PFSK-1 (cell line): ENCODE measurements around the gene BUD31.

Experiments used
- FOXP2 ChIP-seq: optimal IDR thresholded peaks from 2 replicates; pipeline ENCODE3; 2011; ENCODE audit warnings: borderline replicate concordance, control low read depth, inconsistent platforms; ENCODE audit not compliant: insufficient read depth; ENCODE audit errors: extremely low read length, extremely low read depth
- POLR2AphosphoS5 ChIP-seq: IDR thresholded peaks from 2 replicates; pipeline ENCODE4 v1.6.1; 2012; ENCODE audit warnings: low read depth, mild to moderate bottlenecking, control low read depth, low read length, moderate library complexity
- REST ChIP-seq, 2 experiments: IDR thresholded peaks; 2 replicates each; pipeline versions ENCODE4 v1.6.1 to v1.8.0; 2011 to 2012; ENCODE audit warnings: low read depth in 2 of 2, low read length in 2 of 2, control low read depth in 1 of 2, inconsistent platforms in 1 of 2, mild to moderate bottlenecking in 1 of 2, moderate library complexity in 1 of 2; ENCODE audit not compliant: insufficient read depth in 1 of 2
- SIN3A ChIP-seq: IDR thresholded peaks from 2 replicates; pipeline ENCODE4 v1.6.1; 2012; ENCODE audit warnings: mild to moderate bottlenecking, low read length, moderate library complexity, borderline replicate concordance; ENCODE audit not compliant: insufficient read depth
- TAF1 ChIP-seq: IDR thresholded peaks from 2 replicates; pipeline ENCODE4 v1.6.1; 2012; ENCODE audit warnings: low read length, control low read depth, borderline replicate concordance; ENCODE audit not compliant: insufficient read depth

DNA sequence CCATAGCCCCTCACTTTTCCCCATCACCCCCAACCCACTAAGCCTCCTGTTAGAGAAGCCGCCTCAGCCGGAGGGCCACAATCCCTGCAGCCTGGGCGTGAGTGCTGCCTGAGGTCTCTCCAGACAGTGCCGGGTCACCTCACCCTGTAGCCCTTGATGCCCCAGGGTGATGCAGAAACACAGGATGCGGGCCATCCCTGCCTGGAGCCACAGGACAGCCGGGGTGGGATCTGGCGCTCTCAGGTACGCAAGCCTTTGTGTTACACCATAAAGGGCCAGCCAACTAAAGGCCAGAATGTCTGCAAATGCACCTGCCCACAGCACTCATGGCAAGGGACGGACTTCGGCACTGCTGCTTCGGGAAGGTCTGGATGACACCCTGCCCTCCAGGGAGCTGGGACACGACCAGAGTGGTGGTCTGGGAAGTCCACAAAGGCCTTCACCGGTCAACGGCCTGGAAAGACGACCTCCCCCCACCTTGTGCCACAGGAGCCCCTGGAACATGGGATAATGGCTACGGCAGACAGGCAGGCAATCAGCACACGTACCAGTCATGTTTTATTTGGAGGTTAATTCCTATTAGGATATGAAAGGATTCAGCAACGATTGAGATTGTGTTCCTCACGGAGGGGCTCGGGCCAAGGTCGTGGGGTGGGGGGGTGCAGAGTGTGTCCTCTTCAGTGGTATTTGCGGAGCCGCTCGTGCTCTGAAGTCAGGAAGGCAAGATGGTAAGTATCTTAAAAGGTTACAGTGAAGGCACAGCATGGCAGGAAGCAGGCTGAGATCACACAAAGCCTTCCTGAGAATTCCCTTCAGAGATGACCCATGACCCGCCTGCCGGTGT lies 49.1 kb downstream of the BUD31 start:
- TF ChIP-seq REST (IDR thresholded peaks at IDR 0.05; ENCODE audit: insufficient read depth in 1 of 2, low read depth in 2 of 2, low read length in 2 of 2) = no peak
- TF ChIP-seq POLR2AphosphoS5 = no peak
- no peak for TF ChIP-seq SIN3A
- TF ChIP-seq TAF1 = no peak
- no peak for TF ChIP-seq FOXP2
